ENCODE data around the gene AGTPBP1.

- no peak for TF ChIP-seq CTCF (conservative IDR thresholded peaks at IDR 0.05; ENCODE audit: low read length)
- TF ChIP-seq EZH2phosphoT487 (IDR thresholded peaks at IDR 0.05; ENCODE audit: borderline replicate concordance, low read depth, low read length): no peak
These were observed 75.7 kb downstream of the AGTPBP1 start for GRCh38 chr9:85666086-85666485.
